HG03457 (cell line): Measurements from ENCODE around the gene NXPH2.
"Not testable (repeated sequence)": the region's sequence is repeated elsewhere in the genome, so short reads cannot be mapped to it uniquely, and the experiment has no call there.

ENCODE experiments used
- ATAC-seq: cut with Tn5 transposase; IDR thresholded peaks from one replicate; pipeline ENCODE4 v1.9.1; 2021; ENCODE audit warnings: moderate number of reproducible peaks; ENCODE audit not compliant: unreplicated experiment

NXPH2 gene

GRCh38 chr2:138760676-138761075 lies 19.5 kb downstream of the NXPH2 start:
- no peak for ATAC-seq

GRCh38 chr2:138757384-138757783 lies 22.8 kb downstream of the NXPH2 start:
- ATAC-seq = no peak

GRCh38 chr2:138752197-138752956 lies 27.8 kb downstream of the NXPH2 start:
- ATAC-seq = no peak

DNA sequence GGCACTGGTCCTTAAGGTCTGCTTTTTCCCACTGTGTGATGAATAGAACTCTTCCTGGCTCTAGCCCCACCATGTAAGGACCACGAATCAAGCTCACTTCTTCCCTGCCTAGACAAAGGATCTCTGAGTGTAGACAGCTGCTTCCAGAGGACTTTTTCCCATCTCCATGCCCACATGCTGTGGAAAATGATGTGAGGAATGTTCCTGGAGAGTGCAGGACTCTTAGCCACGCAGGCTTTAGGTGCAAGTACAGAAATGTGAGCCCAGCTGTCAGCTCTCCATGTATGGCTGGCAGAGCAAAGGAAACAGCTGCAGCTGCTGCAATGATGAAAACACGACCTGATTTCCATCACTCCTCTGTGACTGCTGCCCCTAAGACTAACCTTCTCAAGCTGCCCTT lies 35.5 kb downstream of the NXPH2 start:
- ATAC-seq = no peak

DNA sequence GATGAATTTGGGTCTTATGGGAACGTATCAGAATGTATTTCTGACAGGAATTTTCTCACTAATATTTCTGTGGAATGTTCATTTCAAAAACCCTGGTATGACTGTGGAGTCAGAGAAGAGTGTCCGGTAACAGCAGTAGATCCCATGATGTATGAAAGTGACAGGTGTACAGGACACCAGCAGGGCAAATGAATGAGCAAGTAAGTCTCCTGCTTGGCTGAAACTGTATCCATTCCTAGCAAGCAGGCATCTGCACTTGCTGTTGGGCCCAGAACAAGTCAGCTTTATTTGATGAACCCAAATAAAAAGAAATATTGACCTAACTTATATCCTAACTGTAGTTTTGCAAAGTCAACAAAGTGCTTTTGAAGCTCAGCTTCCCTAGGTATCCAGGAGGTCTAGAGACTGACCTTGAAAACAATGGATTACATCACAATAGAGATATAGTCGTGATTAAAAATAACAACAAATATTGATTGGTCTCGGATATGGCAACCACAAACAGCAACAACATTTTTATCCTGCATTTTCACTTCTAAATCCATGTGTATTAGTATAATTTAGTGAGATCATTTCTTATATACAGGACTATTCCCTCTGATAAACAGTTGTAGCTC lies 37.6 kb downstream of the NXPH2 start:
- no peak for ATAC-seq

DNA sequence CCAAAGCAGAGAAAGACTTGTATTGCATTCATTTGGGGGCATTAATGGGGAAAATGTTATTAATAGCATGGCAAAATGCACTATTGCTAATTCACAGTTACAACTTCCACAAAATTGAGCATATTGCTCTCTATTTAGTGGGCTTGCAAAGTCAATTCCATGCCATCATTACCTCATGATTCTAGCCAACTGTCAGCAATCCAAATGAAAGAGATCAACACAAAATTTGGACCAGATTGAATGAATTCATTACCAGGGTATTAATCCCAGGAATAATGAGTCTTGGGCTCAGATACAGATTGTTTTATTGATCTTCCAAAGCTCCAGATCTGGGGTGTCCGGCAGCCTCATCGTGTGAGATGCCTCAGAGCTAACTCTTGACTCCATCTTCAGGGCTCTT lies 38.3 kb downstream of the NXPH2 start:
- ATAC-seq = no peak

DNA sequence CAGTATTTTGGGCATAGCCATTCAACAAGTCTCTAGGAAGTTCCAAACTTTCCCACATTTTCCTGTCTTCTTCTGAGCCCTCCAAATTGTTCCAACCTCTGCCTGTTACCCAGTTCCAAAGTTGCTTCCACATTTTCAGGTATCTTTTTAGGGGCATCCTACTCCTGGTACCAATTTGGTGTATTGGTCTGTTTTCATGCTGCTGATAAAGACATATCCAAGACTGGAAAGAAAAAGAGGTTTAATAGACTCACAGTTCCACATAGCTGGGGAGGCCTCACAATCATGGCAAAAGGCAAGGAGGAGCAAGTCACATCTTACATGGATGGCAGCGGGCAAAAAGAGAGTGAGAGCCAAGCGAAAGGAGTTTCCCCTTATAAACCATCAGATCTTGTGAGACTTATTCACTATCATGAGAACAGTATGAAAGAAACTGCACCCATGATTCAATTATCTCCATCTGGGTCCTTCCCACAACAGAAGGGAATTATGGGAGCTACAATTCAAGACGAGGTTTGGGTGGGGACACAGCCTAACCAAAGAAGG lies 43.1 kb downstream of the NXPH2 start:
- not testable (repeated sequence) for ATAC-seq

- ATAC-seq = no peak
These were observed 47.5 kb downstream of the NXPH2 start for GRCh38 chr2:138732651-138733050.

DNA sequence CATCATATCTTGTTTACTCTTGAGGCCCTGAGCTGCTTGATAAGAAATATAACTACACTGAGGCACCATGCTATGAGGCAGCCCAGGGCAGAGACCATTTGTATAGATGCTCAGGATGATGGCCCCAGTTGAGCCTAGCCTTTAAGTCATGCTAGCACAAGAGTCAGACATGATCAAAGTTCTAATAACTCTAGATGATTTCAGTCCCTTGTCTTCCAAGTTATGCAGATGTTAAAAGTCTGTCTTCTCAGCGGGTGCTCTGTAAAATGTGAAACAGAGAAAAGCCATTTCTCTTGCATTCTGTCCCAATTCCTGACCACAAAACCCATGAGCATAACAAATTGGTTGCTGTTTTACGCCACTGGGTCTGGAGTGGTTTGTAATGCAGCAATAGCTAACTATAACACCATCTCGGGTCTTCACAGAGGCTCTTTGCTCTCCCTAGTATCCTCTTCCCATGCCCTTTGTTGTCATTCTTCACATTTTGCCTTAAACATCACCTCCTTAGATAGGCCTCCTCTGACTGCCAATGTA lies 49.6 kb downstream of the NXPH2 start:
- ATAC-seq = peak; percentile 98

DNA sequence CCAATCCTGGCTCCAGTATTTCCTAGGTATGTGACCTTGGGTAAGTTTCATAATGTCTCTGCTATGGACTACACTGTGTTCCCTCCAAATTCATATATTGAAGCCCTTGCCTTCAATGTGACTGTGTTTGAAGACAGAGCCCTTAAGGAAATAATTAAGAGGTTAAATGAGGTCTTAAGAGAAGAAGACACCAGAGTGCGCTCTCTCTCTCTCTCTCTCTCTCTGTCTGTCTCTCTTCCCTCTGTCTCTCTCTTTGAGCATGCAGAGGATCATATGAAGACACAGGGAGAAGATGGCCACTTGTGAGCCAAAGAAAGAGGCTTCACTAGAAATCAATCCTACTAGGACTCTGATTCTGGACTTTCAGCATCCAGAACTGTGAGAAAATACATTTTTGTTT lies 52.2 kb downstream of the NXPH2 start:
- ATAC-seq = no peak

GRCh38 chr2:138726681-138727080 lies 53.5 kb downstream of the NXPH2 start:
- no peak for ATAC-seq

- no peak for ATAC-seq
These were observed 55.3 kb downstream of the NXPH2 start for GRCh38 chr2:138724729-138725459.

DNA sequence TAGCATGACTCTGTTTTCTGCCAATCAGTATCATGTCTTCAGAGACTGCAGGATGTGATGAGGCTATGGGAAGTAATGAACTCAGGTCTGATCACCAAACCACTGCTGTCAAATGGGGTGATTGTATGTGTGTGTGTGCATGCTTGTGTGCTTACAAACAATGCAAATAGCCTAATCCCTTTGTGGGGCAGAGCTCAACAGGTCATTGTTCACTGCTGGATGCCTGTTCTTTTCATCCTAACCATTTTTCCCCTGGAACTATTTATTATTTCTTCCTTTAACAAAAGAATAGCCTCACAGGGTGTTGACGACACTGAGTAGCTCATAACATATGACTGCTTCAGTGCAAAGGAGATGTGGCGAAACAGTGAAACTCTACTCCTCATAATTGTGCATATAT lies 55.9 kb downstream of the NXPH2 start:
- ATAC-seq = no peak

DNA sequence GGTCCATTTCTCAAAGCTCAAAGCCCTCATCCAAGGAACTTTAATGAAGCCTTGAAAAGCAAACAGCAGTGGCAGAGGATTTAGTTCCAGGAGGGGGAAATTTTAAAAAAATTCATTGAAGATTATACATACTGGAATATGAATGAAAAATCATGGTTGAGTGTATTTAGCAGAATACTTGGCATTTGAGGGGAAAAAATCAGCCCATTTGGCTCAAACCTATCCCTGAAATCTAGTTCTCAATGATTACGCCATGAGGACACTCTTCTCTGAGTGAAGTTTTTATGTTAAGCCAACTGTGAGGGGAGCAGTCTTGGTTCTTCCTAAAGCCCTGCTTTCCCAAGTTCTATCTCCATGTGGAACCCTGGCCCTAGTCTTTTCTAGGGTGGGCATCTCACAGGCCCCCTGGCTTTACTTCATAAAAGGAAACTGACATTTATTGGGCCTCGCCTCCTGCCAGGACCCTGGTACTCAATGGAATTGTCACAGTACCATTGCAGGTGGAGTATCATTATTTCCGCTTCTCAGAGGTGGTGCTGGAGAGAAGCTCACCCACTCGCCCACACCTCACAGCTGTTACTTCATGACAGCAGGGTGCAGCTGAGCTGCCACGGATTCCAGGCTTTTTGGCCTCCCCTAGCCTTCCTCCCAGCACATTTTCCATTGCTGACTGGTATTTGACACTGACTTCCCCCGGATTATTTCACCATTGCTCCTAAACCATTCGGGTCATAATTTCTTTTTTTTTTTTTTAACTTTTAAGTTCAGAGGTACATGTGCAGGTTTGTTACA lies 56.8 kb downstream of the NXPH2 start:
- ATAC-seq = no peak

- no peak for ATAC-seq
These were observed 57.9 kb downstream of the NXPH2 start for GRCh38 chr2:138722316-138722715.

DNA sequence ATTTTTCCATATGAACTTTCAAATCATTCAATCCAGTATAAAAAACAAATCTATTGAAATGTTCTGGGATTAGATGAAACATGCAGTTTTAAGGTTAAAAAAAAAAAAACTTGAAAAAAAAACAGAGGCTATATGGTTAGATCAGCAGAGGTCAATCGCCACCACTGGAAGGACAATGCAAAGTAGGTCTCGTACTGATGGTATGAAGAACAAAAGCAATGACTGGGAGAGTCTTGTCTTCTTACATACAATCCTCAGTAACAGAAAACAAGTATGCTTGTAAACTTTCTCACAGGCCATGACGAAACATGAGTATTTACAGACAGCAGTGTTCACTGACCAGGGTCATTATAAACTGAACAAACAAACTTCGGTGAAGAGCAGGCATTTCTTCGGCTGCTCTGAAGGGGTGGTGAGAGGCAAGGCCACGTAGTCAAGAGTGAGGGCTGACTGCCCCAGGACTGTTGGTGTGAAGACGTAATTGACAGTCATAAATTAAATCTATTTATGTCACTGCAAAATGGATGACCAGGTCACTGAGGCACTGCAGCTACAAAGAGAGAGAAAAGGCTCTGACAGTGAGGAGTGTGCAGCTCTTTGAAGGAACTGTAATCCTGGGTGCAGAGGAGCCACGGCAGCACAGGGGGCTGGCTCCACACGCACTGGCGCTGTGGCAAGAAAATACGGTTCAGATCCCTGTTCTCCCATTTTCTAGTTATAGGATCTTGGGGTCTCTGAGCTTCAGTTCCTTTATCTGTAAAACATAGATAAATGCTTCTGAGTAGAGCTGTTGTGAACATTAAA lies 60.0 kb downstream of the NXPH2 start:
- no peak for ATAC-seq

DNA sequence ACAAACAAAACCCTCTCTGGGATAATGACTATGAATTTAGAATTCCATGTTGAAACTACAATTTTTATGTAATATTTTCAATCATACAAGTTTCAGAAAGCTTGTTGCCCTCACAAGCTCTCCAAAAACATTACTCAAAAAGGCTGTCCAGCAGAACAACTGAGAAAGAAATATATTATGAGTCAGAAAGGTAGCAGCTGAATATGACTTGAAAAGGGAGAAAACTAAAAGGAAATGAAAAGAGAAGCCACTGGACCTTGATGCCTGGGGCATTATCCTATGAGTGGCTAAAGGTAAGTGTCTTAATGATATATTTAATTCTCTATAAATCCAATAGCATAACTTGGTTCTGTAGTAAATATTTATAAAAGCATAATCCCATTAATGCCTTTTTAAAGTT lies 61.8 kb downstream of the NXPH2 start:
- ATAC-seq = no peak

- ATAC-seq = no peak
These were observed 64.0 kb downstream of the NXPH2 start for GRCh38 chr2:138716183-138716582.

DNA sequence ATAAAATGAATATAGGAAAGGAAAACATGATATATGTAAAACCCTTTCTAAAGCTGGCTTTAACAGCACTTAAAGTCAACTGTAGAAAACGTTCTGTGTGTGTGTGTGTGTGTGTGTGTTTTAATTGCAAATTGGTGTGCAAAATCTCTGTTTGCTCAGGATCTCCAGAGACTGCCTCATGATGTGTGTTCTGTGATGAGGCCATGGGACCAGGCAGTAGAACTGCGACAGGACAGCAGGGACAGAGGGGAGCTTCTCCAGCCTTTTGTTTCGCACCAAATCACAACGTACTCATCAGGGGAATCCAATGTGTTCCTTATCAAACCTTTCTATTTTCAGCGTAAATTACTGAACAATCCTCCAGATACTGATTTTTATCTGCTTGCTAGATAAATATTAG lies 66.7 kb downstream of the NXPH2 start:
- ATAC-seq = no peak

GRCh38 chr2:138713069-138713496 lies 67.1 kb downstream of the NXPH2 start:
- ATAC-seq = no peak
